ENCODE results near the gene CPED1.
"Not testable (repeated sequence)": the region's sequence is repeated elsewhere in the genome, so short reads cannot be mapped to it uniquely, and the experiment has no call there.

The CPED1 gene

DNA sequence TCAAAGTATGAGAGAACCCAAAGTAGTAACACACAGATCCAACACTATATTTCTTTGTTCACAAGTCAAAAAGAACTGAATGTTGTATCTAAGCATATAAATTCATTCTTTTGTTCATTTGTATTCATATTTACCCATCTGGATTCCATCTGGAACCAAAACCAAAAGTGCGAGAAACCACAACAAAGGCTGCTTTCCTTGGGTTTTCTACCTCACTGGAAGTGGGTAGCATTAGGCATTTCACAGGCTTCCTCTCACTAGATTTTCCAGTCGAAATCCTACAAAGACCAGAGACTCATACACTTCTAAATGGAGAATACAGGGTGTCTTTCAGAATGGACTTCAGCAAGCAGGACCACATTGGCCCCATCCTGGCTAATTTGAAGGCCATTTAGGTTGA lies 230.5 kb downstream of the CPED1 start:
- DNase-seq (ENCODE audit: low spot score in 2 of 2) (no peak), ATAC-seq (no peak)
- Mint-ChIP-seq H3K4me3 (no peak overlapping the region), H3K36me3 (no peaks in the 10 kb centered on the region), H3K4me1 (no peaks in the 10 kb centered on the region), H3K9me3 (peaks cover 4% of the 10 kb centered on the region), H3K27ac (no peak overlapping the region)

DNA sequence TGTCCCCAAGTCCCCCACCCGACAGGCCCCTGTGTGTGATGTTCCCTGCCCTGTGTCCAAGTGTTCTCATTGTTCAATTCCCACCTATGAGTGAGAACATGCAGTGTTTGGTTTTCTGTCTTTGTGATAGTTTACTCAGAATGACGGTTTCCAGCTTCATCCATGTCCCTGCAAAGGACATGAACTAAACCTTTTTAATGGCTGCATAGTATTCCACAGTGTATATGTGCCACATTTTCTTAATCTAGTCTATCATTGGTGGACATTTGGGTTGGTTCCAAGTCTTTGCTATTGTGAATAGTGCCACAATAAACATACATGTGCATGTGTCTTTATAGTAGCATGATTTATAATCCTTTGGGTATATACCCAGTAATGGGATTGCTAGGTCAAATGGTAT lies 232.6 kb downstream of the CPED1 start:
- not testable (repeated sequence) for DNase-seq (ENCODE audit: low spot score in 2 of 2); H3K4me3 Mint-ChIP-seq; H3K4me1 Mint-ChIP-seq; ATAC-seq; H3K36me3 Mint-ChIP-seq; H3K27ac Mint-ChIP-seq; H3K9me3 Mint-ChIP-seq

DNA sequence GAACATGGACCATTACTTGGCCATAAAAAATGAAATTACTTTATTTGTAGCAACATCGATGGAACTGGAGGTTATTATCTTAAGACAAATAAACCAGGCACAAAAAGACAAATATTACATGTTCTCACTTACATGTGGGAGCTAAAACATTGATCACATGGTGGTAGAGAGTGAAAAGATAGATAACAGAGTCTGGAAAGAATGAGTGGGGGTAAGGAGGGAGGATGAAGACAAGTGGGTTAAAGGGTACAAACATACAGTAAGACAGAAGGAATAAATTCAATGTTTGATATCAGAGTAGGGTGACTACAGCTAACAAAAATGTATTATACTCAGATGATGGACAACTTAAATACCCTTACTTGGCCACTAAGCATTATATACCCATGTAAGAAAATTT lies 240.3 kb downstream of the CPED1 start:
- Mint-ChIP-seq H3K4me1 (no peaks in the 10 kb centered on the region), H3K4me3 (no peak overlapping the region), H3K27ac (no peak overlapping the region), H3K36me3 (no peaks in the 10 kb centered on the region), H3K9me3 (peaks cover 3% of the 10 kb centered on the region)
- no peak for DNase-seq (ENCODE audit: low spot score in 2 of 2)
- no peak for ATAC-seq

DNA sequence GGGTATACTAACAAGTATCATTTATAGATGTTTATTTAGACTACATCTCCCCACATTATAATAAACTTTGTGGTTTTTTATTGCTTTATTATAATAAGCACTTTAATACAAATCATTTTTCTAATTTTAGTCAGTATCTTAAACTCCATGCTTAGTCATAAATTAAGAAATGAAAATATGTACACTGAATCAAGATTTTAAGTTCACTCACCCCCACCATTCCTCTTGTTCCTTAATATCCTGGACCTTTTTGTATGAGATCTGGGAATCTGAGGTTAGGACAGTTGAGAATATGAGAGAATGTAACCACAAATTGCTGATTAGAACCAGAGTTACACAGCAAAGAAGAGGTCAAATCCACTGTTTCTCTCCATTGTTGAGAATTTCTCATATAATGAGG lies 246.7 kb downstream of the CPED1 start:
- ATAC-seq (no peak), DNase-seq (ENCODE audit: low spot score in 2 of 2) (no peak)
- H3K27ac Mint-ChIP-seq, result no peak overlapping the region
- no peaks in the 10 kb centered on the region for H3K4me1 Mint-ChIP-seq
- H3K9me3 Mint-ChIP-seq, result no peaks in the 10 kb centered on the region
- no peak overlapping the region for H3K4me3 Mint-ChIP-seq
- no peaks in the 10 kb centered on the region for H3K36me3 Mint-ChIP-seq

DNA sequence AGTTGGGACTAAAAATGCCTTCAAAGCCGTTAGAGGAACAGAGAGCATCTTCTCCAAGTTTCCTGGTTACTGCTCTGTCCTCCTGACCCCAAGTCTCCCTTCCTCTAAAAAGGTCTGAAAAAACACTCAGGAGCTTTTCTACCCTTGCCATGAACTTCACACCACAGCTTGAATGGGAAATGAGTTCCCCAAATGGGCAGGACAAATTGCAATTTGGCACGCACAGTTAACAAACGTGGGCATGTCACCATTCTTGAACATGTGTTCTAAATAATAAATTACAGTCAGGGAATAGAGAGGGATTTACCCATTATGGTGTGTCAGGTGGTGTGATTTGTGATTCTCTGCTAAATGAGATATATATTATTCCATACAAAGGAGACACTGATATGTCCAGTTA lies 249.1 kb downstream of the CPED1 start:
- no peaks in the 10 kb centered on the region for H3K4me1 Mint-ChIP-seq
- no peak for ATAC-seq
- H3K27ac Mint-ChIP-seq, result no peak overlapping the region
- DNase-seq (ENCODE audit: low spot score in 2 of 2), result no peak
- no peak overlapping the region for H3K4me3 Mint-ChIP-seq
- no peaks in the 10 kb centered on the region for H3K36me3 Mint-ChIP-seq
- H3K9me3 Mint-ChIP-seq, result no peaks in the 10 kb centered on the region

DNA sequence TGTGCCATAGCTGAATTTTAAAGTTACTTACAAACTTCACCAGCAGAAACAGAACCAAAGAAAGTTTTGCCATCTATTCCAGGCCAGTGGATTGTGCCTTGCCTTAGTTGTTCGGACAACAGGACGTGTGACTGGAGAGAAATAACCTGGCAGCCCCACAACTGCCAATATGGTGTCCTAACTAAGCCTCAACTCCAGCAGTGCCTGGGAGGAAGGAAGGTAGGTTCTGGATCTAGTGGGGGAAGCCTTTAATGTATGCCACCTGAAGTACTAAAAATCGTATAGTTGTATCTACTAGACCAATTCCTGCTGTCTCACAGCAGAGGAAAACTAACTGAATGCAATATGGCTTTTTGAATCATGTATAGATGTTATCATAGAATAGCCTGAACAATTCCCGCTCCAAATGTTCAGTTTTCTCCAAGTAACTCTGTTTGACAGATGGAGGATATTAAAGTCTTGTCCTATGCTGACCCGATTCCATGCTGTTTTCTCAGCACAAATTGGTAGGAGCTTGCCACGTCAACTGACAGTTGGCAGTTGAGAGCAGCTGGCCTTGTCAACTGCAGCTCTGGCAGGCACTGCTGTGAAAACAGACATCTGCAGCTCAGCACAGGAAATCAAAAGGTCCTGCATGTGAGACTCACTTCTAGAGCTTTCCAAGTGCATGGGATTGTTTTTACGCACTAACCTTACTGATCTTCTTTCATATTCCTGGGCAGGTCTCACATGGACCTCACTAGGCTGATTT lies 255.8 kb downstream of the CPED1 start:
- Mint-ChIP-seq H3K27ac (no peak overlapping the region), H3K36me3 (no peaks in the 10 kb centered on the region), H3K4me1 (no peaks in the 10 kb centered on the region), H3K9me3 (peaks cover 2% of the 10 kb centered on the region), H3K4me3 (no peak overlapping the region)
- DNase-seq (ENCODE audit: low spot score in 2 of 2), result no peak
- ATAC-seq, result no peak

DNA sequence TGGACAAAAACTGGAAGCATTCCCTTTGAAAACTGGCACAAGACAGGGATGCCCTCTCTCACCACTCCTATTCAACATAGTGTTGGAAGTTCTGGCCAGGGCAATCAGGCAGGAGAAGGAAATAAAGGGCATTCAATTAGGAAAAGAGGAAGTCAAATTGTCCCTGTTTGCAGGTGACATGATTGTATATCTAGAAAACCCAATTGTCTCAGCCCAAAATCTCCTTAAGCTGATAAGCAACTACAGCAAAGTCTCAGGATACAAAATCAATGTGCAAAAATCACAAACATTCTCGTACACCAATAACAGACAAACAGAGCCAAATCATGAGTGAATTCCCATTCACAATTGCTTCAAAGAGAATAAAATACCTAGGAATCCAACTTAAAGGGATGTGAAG lies 262.9 kb downstream of the CPED1 start:
- not testable (repeated sequence) for H3K9me3 Mint-ChIP-seq; H3K4me3 Mint-ChIP-seq; DNase-seq (ENCODE audit: low spot score in 2 of 2); ATAC-seq; H3K36me3 Mint-ChIP-seq; H3K4me1 Mint-ChIP-seq; H3K27ac Mint-ChIP-seq

DNA sequence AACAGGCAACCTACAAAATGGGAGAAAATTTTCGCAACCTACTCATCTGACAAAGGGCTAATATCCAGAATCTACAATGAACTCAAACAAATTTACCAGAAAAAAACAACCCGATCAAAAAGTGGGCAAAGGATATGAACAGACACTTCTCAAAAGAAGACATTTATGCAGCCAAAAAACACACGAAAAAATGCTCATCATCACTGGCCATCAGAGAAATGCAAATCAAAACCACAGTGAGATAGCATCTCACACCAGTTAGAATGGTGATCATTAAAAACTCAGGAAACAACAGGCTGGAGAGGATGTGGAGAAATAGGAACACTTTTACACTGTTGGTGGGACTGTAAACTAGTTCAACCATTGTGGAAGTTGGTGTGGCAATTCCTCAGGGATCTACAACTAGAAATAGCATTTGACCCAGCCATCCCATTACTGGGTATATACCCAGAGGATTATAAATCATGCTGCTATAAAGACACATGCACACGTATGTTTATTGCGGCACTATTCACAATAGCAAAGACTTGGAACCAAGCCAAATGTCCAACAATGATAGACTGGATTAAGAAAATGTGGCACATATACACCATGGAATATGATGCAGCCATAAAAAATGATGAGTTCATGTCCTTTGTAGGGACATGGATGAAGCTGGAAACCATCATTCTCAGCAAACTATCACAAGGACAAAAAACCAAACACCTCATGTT lies 264.2 kb downstream of the CPED1 start:
- not testable (repeated sequence) for H3K36me3 Mint-ChIP-seq; H3K27ac Mint-ChIP-seq; DNase-seq (ENCODE audit: low spot score in 2 of 2); ATAC-seq; H3K4me3 Mint-ChIP-seq; H3K9me3 Mint-ChIP-seq; H3K4me1 Mint-ChIP-seq

DNA sequence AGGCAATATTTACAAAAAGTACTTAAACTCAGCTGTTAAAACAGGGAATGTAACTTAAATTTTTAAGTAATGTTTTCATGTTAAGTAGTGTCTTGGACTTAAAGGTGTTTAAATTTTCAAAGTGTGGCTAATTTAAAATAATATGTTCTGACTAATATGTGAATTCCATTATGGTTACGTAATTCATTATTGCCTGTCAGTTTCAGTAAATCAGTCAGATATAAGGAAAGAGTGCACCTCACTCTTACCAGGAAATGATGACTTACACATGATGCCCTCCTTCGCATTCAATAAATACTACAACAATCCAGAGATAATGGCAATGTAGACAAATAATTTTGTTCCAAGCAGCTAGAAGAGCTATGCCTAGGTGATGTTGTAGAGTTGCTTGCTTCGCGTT lies 271.3 kb downstream of the CPED1 start:
- Mint-ChIP-seq H3K4me3 (no peak overlapping the region), H3K27ac (no peak overlapping the region), H3K9me3 (no peaks in the 10 kb centered on the region), H3K4me1 (no peaks in the 10 kb centered on the region), H3K36me3 (no peaks in the 10 kb centered on the region)
- no peak for ATAC-seq
- DNase-seq (ENCODE audit: low spot score in 2 of 2), result no peak

DNA sequence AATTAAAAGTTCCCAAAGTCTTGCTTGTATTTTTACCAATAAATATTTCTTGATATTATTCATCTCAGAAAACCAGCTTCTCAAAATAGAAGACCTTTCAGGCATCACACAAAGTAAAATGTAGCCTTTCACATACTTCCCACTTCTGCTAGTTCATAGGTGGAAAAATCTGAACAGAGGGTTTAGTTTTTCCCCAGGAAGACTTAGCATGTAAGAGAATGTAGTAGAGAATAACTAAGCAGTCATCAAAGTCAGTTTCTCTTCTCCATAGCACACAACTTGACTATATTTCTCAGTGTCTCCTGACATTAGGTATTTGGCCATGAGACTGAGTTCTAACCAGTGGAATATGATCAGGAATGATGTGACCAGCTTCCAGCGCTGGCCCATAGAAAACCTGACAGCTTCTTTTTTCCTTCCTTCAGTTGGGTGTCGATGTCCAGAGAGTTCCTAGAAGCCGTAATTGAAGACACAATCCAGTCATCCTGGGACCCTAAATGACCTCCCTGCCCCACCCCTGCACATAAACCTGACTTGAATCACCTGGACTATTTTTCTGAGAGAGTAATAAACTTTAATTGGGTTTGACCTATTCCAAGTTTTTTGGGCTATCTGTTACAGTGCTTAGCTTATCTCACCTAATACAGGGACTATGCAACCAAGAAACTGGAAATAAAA lies 272.8 kb downstream of the CPED1 start:
- Mint-ChIP-seq H3K27ac (no peak overlapping the region), H3K4me3 (no peak overlapping the region), H3K36me3 (no peaks in the 10 kb centered on the region), H3K4me1 (no peaks in the 10 kb centered on the region), H3K9me3 (no peaks in the 10 kb centered on the region)
- no peak for ATAC-seq
- no peak for DNase-seq (ENCODE audit: low spot score in 2 of 2)

DNA sequence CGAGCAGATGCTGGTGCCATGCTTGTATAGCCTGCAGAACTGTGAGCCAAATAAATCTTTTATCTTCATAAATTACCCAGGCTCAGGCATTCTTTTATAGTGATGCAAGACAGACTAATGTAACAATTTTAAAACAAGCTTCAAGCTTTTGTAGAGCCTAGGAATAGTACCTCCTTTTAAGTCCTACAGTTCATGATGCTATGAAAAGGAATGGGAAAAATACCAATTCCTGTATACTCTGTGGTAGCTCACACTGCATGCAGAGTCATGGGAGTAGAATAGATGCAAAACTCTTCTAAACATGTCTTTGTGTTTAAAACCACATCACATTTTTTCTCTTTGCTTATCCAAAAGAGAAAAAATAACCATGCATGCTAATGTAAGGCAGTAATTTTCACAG lies 273.7 kb downstream of the CPED1 start:
- no peaks in the 10 kb centered on the region for H3K9me3 Mint-ChIP-seq
- no peak overlapping the region for H3K4me3 Mint-ChIP-seq
- no peaks in the 10 kb centered on the region for H3K36me3 Mint-ChIP-seq
- H3K4me1 Mint-ChIP-seq, result no peaks in the 10 kb centered on the region
- DNase-seq (ENCODE audit: low spot score in 2 of 2) (no peak), ATAC-seq (no peak)
- H3K27ac Mint-ChIP-seq, result no peak overlapping the region

DNA sequence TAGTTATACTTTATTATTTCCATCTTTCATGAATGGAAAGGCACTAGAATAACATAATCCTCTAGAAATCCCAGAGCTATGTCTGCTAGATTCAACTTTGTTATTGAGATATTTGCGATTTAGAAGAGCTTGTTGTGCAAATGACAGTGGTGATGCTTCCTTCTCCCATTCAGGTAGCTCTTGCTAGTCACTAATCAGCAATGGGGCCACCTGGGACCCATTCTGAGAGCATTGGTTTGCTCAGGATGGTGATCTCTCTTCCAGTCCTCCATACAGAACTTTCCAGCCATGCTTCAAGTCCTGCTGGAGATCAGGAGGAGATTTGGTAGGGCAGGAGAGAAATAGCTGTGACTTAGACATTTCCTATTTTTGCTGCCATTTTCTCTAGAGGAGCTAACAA lies 274.5 kb downstream of the CPED1 start:
- Mint-ChIP-seq H3K4me3 (no peak overlapping the region), H3K27ac (no peak overlapping the region), H3K9me3 (no peaks in the 10 kb centered on the region), H3K4me1 (no peaks in the 10 kb centered on the region), H3K36me3 (no peaks in the 10 kb centered on the region)
- no peak for DNase-seq (ENCODE audit: low spot score in 2 of 2)
- no peak for ATAC-seq

DNA sequence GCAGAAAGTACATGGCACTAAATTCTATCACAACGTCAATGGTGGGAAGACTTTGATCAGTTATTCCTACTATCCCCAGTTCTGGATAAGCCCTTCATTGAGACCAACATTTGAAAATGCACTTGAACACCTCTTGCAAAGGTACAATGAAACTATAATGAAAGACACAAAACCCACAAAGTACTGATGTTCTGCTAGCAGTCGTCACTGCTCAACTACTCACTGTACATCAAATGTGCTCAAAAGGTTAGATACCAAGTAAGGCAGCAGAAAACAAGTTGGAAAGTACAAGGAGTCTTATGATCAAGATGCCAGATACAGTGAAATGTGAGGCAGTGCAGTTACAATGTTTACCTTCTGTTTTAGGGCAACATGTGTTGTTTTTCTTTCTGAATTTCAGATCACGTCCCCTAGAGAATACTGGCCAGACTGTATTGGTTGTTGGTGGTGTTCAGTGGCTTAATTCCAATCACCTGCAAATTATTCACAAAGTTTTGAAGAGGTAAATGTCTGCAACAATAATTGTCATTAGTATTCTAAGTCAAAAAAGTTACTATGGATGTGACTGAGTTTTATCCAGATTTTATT lies 277.9 kb downstream of the CPED1 start:
- no peaks in the 10 kb centered on the region for H3K36me3 Mint-ChIP-seq

DNA sequence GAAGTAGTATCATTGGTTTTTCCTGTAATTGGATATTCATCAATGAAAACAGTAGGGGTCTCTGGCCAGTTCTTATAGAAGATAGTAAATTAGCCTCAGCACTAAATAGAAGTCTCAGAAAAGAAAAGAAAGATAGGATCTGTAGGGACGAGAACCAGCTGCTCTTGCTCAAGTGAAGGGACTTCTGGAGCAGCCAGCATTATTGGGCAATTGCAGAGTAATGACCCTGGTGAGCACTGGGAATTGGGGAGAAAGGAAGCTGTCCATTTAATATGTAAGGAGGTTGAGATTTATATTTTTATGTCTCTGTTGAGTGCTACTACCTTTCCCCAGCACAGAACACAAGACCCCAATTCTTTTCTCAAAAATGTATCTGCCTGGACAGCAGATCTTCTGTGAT lies 279.1 kb downstream of the CPED1 start:
- no peak overlapping the region for H3K27ac Mint-ChIP-seq
- DNase-seq (ENCODE audit: low spot score in 2 of 2) (no peak), ATAC-seq (no peak)
- no peak overlapping the region for H3K4me3 Mint-ChIP-seq
- no peaks in the 10 kb centered on the region for H3K36me3 Mint-ChIP-seq
- H3K4me1 Mint-ChIP-seq, result no peaks in the 10 kb centered on the region
- no peaks in the 10 kb centered on the region for H3K9me3 Mint-ChIP-seq

More for the DNA sequence above, 277.9 kb downstream of the CPED1 start:
- ATAC-seq (no peak), DNase-seq (ENCODE audit: low spot score in 2 of 2) (no peak)
- Mint-ChIP-seq H3K4me1 (no peaks in the 10 kb centered on the region), H3K9me3 (no peaks in the 10 kb centered on the region), H3K27ac (no peak overlapping the region), H3K4me3 (no peak overlapping the region)

DNA sequence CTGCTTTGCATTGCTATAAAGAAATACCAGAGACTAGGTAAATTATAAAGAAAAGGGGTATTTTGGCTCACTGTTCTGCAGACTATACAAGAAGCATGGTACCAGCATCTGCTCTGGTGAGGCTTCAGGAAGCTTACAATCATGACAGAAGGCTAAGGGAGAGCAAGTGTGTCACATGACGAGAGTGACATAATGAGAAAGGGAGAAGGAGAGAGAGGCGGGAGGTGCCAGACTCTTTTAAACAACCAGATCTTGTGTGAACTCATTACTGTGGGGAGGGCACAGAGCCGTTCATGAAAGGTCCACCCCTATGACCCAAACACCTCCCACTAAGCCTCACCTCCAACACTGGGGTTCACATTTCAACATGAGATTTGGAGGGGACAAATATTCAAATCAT lies 281.3 kb downstream of the CPED1 start:
- ATAC-seq (no peak), DNase-seq (ENCODE audit: low spot score in 2 of 2) (no peak)
- no peak overlapping the region for H3K27ac Mint-ChIP-seq
- H3K36me3 Mint-ChIP-seq, result no peaks in the 10 kb centered on the region
- H3K4me1 Mint-ChIP-seq, result no peaks in the 10 kb centered on the region
- H3K9me3 Mint-ChIP-seq, result no peaks in the 10 kb centered on the region
- H3K4me3 Mint-ChIP-seq, result no peak overlapping the region

DNA sequence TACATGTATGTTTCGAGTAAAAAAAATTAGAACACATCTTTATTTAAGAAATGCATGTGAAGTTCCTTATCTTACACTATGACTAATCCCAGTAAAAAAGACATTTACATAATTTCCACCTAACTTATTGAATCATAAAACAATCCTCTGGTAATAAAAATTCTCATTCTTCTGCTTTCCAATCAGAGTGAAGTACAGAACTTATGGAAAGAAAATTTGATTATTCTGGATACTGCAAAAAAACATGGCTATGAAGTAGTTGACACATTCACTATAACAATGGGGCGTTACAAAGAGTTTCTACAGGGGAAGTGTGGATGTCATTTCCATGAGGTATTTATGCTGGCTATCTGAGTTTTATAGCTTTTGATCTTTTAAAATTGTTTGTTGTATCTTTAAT lies 282.6 kb downstream of the CPED1 start:
- DNase-seq (ENCODE audit: low spot score in 2 of 2) (no peak), ATAC-seq (no peak)
- H3K4me3 Mint-ChIP-seq, result no peak overlapping the region
- no peaks in the 10 kb centered on the region for H3K9me3 Mint-ChIP-seq
- no peaks in the 10 kb centered on the region for H3K4me1 Mint-ChIP-seq
- H3K36me3 Mint-ChIP-seq, result no peaks in the 10 kb centered on the region
- no peak overlapping the region for H3K27ac Mint-ChIP-seq

Data from stimulated activated effector memory CD8-positive, alpha-beta T cell treated with anti-CD3 and anti-CD28 coated beads, Interleukin-12 subunit alpha, Interleukin-12 subunit beta, amount 100 ng/mL, for 72 hours (primary cell).